Coronary artery (tissue), 2 donors: ENCODE measurements around the gene ZNF213.

Experiments used
- DNase-seq: peaks from one replicate; pipeline ENCODE4 v3.0.0-alpha.2; 2017; ENCODE audit warnings: low spot score
- H3K27ac ChIP-seq, 2 donors: fragments of 200-600 bp; sonication (generic); one replicate each; pipeline ENCODE4 v1.5.1; 2016 to 2019
- H3K4me3 ChIP-seq: fragments of 200-600 bp; sonication (generic); 2 replicates; pipeline ENCODE4 v1.5.1; 2016; ENCODE audit warnings: mild to moderate bottlenecking, moderate library complexity
- TF ChIP-seq, protein P1 (sequence below): fragments of 200-600 bp; sonication (generic); IDR thresholded peaks from one replicate; pipeline ENCODE4 v1.5.1; 2019; ENCODE audit warnings: antibody characterized with exemption

Gene ZNF213

DNA sequence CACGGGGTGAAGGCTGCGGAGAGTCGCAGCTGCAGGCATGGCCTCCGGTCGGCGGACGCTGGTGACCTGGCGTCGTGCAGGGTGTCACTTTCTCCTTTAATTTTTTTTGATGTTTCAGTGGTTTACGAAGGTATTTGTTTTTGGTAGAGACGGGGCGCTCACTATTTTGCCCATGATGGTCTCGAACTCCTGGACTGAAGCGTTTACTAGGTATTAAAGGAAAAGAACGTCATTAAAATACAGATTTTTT lies 17.1 kb downstream of the ZNF213 start:
- TF ChIP-seq, protein P1, sequence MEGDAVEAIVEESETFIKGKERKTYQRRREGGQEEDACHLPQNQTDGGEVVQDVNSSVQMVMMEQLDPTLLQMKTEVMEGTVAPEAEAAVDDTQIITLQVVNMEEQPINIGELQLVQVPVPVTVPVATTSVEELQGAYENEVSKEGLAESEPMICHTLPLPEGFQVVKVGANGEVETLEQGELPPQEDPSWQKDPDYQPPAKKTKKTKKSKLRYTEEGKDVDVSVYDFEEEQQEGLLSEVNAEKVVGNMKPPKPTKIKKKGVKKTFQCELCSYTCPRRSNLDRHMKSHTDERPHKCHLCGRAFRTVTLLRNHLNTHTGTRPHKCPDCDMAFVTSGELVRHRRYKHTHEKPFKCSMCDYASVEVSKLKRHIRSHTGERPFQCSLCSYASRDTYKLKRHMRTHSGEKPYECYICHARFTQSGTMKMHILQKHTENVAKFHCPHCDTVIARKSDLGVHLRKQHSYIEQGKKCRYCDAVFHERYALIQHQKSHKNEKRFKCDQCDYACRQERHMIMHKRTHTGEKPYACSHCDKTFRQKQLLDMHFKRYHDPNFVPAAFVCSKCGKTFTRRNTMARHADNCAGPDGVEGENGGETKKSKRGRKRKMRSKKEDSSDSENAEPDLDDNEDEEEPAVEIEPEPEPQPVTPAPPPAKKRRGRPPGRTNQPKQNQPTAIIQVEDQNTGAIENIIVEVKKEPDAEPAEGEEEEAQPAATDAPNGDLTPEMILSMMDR: no peak
- no peak for DNase-seq
- peak overlapping the region; percentile 68 for H3K4me3 ChIP-seq
- H3K27ac ChIP-seq: no peak overlapping the region

DNA sequence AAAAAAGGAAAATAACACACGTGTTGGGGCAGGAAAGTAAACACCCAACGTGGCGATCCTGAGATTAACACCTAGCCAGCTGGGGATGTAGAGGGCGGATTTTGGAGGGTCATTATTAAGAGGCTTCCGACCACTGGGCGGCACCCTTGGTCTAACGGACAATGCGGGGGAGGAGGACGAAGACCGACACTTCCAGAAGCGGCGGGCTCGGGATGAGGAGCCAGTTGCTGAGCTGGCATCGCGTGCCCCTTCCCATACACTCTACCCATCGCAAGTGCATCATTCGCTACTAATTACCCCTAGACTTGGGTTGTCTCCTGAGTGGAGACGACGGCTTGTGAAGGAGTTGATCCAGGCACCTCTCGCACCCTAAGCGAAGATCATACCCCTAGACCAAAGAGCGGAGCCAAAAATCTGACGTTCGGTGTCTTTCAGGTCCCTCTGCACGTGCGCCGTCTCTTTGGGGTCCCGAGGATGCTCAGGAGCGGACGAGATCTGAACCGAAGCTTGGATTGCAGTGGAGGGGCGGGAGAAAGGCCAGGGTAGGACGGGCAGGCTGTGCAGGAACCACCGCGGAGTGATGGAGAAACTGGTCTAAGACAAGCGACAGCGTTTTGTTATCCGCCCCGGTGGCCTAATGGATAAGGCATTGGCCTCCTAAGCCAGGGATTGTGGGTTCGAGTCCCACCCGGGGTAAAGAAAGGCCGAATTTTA lies 17.6 kb downstream of the ZNF213 start:
- peak overlapping the region; percentile 34 to 79 for H3K27ac ChIP-seq
- peak overlapping the region; percentile 68 for H3K4me3 ChIP-seq
- TF ChIP-seq, protein P1: no peak
- DNase-seq: peak; percentile 92

DNA sequence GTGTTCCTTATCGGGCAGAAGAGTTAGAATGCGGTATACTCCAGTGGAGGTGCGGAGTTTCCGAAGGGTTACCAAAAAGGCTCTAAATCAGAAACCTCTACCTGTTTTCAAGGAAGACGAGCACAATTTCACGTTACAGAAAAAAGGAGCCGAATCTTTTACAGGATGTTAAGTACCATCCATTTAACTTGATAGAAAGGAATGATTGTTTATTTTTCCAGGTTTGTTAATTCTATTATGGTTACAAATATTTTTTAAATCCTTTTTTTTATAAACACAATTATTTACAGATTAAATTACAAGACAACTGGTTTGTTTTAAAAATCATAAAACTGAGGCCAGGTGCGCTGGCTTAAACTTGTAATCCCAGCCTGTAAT lies 18.2 kb downstream of the ZNF213 start:
- no peak for DNase-seq
- Histone ChIP-seq H3K27ac (peak overlapping the region in 1 of 2 donors; percentile 79), H3K4me3 (no peak overlapping the region)
- TF ChIP-seq, protein P1: no peak

DNA sequence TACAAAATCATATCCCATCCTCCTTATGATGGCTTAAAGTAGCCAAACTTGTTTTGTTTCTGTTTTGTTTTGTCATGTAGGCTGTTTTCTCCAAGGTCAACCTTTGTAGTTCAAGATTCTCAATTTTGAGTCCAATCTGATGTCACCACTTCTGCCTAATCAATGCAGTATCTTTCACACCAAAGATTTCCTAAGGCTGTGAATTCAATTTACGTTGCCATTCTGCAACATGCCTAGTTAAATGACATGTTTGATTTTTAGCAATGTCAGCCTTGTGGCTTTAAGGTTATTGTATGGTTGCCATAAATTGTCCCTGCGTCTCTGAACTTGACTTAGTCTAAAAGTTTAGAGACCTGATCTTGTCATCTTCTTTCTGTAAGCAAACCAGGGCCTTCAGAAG lies 20.4 kb downstream of the ZNF213 start:
- no peak overlapping the region for H3K27ac ChIP-seq
- no peak for DNase-seq
- TF ChIP-seq, protein P1: no peak

DNA sequence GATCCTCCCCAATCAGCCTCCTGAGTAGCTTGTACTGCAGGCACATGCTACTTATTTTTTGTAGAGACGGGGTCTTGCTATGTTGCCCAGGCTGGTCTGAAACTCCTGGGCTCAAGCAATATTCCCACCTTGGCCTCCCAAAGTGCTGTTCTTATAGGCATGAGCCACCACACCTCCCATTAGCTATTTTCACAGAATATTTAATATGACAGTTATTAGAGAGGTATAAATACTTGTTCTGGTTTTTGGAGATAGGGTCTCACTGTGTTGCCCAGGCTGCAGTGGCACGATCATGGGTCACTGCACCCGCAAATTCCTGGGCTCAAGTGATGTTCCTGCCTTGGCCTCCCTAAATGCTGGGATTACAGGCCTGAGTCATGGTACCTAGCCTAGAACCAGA lies 21.1 kb downstream of the ZNF213 start:
- DNase-seq: no peak
- TF ChIP-seq, protein P1: no peak
- Histone ChIP-seq H3K4me3 (no peak overlapping the region), H3K27ac (no peak overlapping the region)

More for the DNA sequence above, 20.4 kb downstream of the ZNF213 start:
- H3K4me3 ChIP-seq: no peak overlapping the region

DNA sequence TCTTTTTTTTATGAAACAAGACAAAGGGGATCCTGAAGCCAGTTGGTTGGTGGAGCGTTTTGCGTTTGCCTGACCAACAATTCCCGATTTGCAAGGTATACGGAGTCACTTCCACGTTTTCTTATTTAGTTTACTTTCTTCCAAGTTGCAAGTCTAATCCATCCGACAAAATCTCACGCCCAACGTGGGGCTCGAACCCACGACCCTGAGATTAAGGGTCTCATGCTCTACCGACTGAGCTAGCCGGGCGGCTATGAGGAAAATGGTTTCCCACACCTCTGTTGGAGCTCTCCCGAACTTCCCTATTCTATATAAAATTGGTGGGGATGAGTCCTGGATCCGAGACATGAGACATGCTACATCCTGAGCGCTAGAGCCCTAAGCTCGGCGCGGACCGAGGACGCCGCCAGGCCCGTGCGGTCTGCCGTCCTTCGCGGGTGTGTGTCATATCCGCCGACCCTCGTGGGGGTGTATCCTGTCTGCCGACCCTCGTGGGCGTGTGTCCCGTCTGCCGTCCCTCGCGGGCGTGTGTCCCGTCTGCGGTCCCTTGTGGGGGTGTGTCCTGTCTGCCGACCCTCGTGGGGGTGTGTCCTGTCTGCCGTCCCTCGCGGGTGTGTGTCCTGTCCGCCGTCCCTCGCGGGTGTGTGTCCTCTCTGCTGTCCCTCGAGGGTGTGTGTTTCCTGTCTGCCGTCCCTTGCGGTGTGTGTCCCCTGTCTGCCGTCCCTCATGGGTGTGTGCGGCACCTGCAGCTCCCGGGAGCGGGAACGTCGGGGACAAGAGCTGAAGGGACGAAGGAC lies 22.6 kb downstream of the ZNF213 start:
- DNase-seq: no peak
- TF ChIP-seq, protein P1: no peak
- Histone ChIP-seq H3K4me3 (peak overlapping the region; percentile 84), H3K27ac (peak overlapping the region; percentile 87 to 92)

DNA sequence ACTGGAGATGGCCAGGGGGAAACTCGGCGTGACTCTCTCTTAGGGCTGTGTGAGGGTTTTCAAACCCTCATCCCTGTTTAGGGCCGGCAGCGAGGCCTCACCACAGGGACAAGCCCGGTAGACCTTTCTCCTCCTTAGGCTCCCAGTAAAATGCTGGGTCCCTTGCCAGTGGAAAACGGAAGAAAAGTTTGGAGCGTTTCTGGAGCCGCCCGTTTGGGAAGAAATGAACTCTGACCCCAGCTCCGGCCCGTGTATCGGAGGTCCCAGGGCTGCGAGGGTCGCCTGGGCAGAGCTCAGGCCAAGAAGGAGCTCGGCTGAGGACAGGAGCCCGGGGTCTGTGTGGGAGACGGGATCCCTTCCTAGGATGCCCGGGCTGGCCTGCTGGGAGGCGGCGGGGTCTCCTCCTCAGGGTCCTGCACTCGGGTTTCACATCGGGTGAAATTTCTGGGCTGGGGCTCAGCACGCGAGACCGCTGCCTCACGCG lies 23.2 kb downstream of the ZNF213 start:
- TF ChIP-seq, protein P1: no peak
- H3K4me3 ChIP-seq: peak overlapping the region; percentile 84
- peak overlapping the region; percentile 87 to 92 for H3K27ac ChIP-seq
- no peak for DNase-seq
